Measurements from ENCODE around the gene ZFYVE19. TPM values are rescaled to one million over a fixed set of nuclear protein-coding genes. Genes with fewer than 3 reads are reported as not detected.

ZFYVE19 gene
- total RNA-seq, 1 donor from 2014 or later: 61.0 TPM

- no peaks in the 10 kb centered on the region for H3K36me3 ChIP-seq
- H3K9me3 ChIP-seq: no peaks in the 10 kb centered on the region
- H3K27ac ChIP-seq: no peak overlapping the region
- H3K4me1 ChIP-seq: no peaks in the 10 kb centered on the region
- no peak overlapping the region for H3K4me3 ChIP-seq
- TF ChIP-seq CTCF (IDR thresholded peaks at IDR 0.05): no peak
- DNase-seq (ENCODE audit: low spot score in 2 of 2): no peak
- no peaks in the 10 kb centered on the region for H3K27me3 ChIP-seq
- intact Hi-C loops (cut with DNase I): no loop called here
Observed at GRCh38 chr15:40823572-40824343, 16.9 kb downstream of the ZFYVE19 start.

GRCh38 chr15:40825661-40826422 is 19.0 kb downstream of the ZFYVE19 start:
- Histone ChIP-seq H3K4me1 (no peaks in the 10 kb centered on the region), H3K9me3 (no peaks in the 10 kb centered on the region), H3K27ac (no peak overlapping the region), H3K4me3 (no peak overlapping the region), H3K27me3 (no peaks in the 10 kb centered on the region), H3K36me3 (no peaks in the 10 kb centered on the region)
- intact Hi-C loops (cut with DNase I): no loop called here
- no peak for TF ChIP-seq CTCF (IDR thresholded peaks at IDR 0.05)
- DNase-seq (ENCODE audit: low spot score in 2 of 2): no peak

GRCh38 chr15:40826423-40827075 is 19.7 kb downstream of the ZFYVE19 start:
- DNase-seq (ENCODE audit: low spot score in 2 of 2): no peak
- intact Hi-C loops (cut with DNase I): no loop called here
- Histone ChIP-seq H3K9me3 (no peaks in the 10 kb centered on the region), H3K27ac (no peak overlapping the region), H3K36me3 (no peaks in the 10 kb centered on the region), H3K4me1 (no peaks in the 10 kb centered on the region), H3K27me3 (no peaks in the 10 kb centered on the region), H3K4me3 (no peak overlapping the region)
- no peak for TF ChIP-seq CTCF (IDR thresholded peaks at IDR 0.05)

- no peak for TF ChIP-seq CTCF (IDR thresholded peaks at IDR 0.05)
- Histone ChIP-seq H3K27ac (no peak within 1 kb of the TSS), H3K4me3 (no peak within 1 kb of the TSS), H3K4me1 (no peaks in the 10 kb centered on the region), H3K27me3 (no peaks in the 10 kb centered on the region), H3K9me3 (no peaks in the 10 kb centered on the region), H3K36me3 (no peaks in the 10 kb centered on the region)
- intact Hi-C loops (cut with DNase I): no loop called here
- no peak for DNase-seq (ENCODE audit: low spot score in 2 of 2)
Observed at GRCh38 chr15:40828447-40829036, 21.7 kb downstream of the ZFYVE19 start, which contains the start of gene PPP1R14D. Gene PPP1R14D, minus strand, starts transcription at chr15:40828708. Its CDS starts 67 bp downstream, at chr15:40828641.

- Histone ChIP-seq H3K36me3 (no peaks in the 10 kb centered on the region), H3K27me3 (no peaks in the 10 kb centered on the region), H3K27ac (no peak overlapping the region), H3K4me1 (no peaks in the 10 kb centered on the region), H3K4me3 (no peak overlapping the region), H3K9me3 (no peaks in the 10 kb centered on the region)
- TF ChIP-seq CTCF (IDR thresholded peaks at IDR 0.05): no peak
- intact Hi-C loops (cut with DNase I): no loop called here
- DNase-seq (ENCODE audit: low spot score in 2 of 2): no peak
Observed at GRCh38 chr15:40829115-40829514, 22.2 kb downstream of the ZFYVE19 start.

Data from ascending aorta (tissue), 2 donors.